ENCODE results near the gene SCYGR3. TPM values are rescaled to one million over a fixed set of nuclear protein-coding genes. Genes with fewer than 3 reads are reported as not detected.

SCYGR3 gene
- total and polyA plus RNA-seq, 5 donors: not detected

Other genes starting within 250 kb of the SCYGR3 start
- not detected for gene TM4SF20, start 235.5 kb downstream of the SCYGR3 start, total RNA-seq
- not detected for gene TM4SF20, start 235.5 kb downstream of the SCYGR3 start, polyA plus RNA-seq
- gene SCYGR1, start 226.9 kb downstream of the SCYGR3 start, total RNA-seq: not detected
- not detected for gene SCYGR1, start 226.9 kb downstream of the SCYGR3 start, polyA plus RNA-seq
- gene AGFG1, start 142.7 kb downstream of the SCYGR3 start, total RNA-seq: 10 to 100 TPM; 41.2 to 65.3 (median 50.4) TPM
- gene AGFG1, start 142.7 kb downstream of the SCYGR3 start, polyA plus RNA-seq: 21.5 TPM
- gene SCYGR2, start 15.9 kb downstream of the SCYGR3 start, total RNA-seq: not detected
- gene SCYGR2, start 15.9 kb downstream of the SCYGR3 start, polyA plus RNA-seq: not detected
- gene SCYGR4, start 2.7 kb upstream of the SCYGR3 start, total RNA-seq: not detected
- gene SCYGR4, start 2.7 kb upstream of the SCYGR3 start, polyA plus RNA-seq: not detected
- gene SCYGR5, start 52.0 kb upstream of the SCYGR3 start, total RNA-seq: not detected
- gene SCYGR5, start 52.0 kb upstream of the SCYGR3 start, polyA plus RNA-seq: not detected
- 1 to 10 TPM in 2 of 4 donors, under 1 TPM in 2; 0.29 to 5.0 (median 0.87) TPM for gene SLC19A3, start 103.2 kb upstream of the SCYGR3 start, total RNA-seq
- gene SLC19A3, start 103.2 kb upstream of the SCYGR3 start, polyA plus RNA-seq: 3.5 TPM
- not detected for gene SCYGR6, start 109.9 kb upstream of the SCYGR3 start, total RNA-seq
- not detected for gene SCYGR6, start 109.9 kb upstream of the SCYGR3 start, polyA plus RNA-seq
- not detected for gene SCYGR7, start 113.5 kb upstream of the SCYGR3 start, total RNA-seq
- gene SCYGR7, start 113.5 kb upstream of the SCYGR3 start, polyA plus RNA-seq: not detected
- gene SCYGR8, start 131.1 kb upstream of the SCYGR3 start, total RNA-seq: not detected
- gene SCYGR8, start 131.1 kb upstream of the SCYGR3 start, polyA plus RNA-seq: not detected
- not detected for gene CCL20, start 199.0 kb upstream of the SCYGR3 start, total RNA-seq
- gene CCL20, start 199.0 kb upstream of the SCYGR3 start, polyA plus RNA-seq: not detected